ENCODE results near the gene RNF213. TPM values are rescaled to one million over a fixed set of nuclear protein-coding genes. Genes with fewer than 3 reads are reported as not detected.

The RNF213 gene
- total RNA-seq, 1 experiment from 2014 or later: 70.5 TPM

DNA sequence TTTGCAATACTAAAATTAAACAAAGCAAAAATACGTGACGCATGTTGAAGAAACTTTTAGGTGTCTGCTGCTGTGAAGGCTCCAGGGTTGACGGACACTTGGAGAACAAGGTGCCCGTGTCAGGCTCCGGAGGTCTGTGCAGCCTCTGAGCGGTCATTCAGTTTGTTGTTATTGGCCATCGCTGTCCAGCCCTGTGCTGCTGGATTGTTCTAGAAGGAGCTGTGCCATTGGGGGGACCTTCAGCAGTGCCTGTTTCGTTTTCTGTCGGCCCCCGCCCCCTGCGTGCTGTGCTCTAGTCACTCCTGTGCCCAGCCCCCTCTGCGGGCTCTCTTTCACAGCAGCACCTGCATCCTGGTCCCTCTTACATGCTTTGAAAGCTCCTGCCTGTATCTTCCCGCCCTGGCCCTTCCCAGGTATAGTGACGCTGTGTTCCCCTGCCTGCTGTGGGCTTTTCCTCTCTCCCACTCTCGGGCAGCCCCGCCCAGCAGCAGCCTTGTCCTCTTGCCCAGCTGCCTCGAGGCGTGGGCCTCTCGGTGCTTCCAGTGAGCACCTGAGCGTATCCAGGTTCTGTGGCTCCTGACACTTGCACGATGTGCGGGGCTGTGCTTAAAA lies 50.7 kb downstream of the RNF213 start:
- TF ChIP-seq TEAD4 (CRISPR knock-in tag; IDR thresholded peaks at IDR 0.05): no peak
- TF ChIP-seq NR3C1 (CRISPR knock-in tag; conservative IDR thresholded peaks at IDR 0.05; ENCODE audit: low read depth): no peak
- no peak for TF ChIP-seq ATF3 (CRISPR knock-in tag; conservative IDR thresholded peaks at IDR 0.05)
- TF ChIP-seq HMGA2 (CRISPR knock-in tag; IDR thresholded peaks at IDR 0.05): no peak
- TF ChIP-seq, protein P1, sequence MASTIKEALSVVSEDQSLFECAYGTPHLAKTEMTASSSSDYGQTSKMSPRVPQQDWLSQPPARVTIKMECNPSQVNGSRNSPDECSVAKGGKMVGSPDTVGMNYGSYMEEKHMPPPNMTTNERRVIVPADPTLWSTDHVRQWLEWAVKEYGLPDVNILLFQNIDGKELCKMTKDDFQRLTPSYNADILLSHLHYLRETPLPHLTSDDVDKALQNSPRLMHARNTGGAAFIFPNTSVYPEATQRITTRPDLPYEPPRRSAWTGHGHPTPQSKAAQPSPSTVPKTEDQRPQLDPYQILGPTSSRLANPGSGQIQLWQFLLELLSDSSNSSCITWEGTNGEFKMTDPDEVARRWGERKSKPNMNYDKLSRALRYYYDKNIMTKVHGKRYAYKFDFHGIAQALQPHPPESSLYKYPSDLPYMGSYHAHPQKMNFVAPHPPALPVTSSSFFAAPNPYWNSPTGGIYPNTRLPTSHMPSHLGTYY (CRISPR knock-in tag; IDR thresholded peaks at IDR 0.05): no peak
- no peak for TF ChIP-seq ATF6 (CRISPR knock-in tag; IDR thresholded peaks at IDR 0.05)
- no peak for TF ChIP-seq ZNF232 (CRISPR knock-in tag; IDR thresholded peaks at IDR 0.05)
- TF ChIP-seq ZNF263 (CRISPR knock-in tag; IDR thresholded peaks at IDR 0.05; ENCODE audit: low read depth): no peak
- TF ChIP-seq, protein P2, sequence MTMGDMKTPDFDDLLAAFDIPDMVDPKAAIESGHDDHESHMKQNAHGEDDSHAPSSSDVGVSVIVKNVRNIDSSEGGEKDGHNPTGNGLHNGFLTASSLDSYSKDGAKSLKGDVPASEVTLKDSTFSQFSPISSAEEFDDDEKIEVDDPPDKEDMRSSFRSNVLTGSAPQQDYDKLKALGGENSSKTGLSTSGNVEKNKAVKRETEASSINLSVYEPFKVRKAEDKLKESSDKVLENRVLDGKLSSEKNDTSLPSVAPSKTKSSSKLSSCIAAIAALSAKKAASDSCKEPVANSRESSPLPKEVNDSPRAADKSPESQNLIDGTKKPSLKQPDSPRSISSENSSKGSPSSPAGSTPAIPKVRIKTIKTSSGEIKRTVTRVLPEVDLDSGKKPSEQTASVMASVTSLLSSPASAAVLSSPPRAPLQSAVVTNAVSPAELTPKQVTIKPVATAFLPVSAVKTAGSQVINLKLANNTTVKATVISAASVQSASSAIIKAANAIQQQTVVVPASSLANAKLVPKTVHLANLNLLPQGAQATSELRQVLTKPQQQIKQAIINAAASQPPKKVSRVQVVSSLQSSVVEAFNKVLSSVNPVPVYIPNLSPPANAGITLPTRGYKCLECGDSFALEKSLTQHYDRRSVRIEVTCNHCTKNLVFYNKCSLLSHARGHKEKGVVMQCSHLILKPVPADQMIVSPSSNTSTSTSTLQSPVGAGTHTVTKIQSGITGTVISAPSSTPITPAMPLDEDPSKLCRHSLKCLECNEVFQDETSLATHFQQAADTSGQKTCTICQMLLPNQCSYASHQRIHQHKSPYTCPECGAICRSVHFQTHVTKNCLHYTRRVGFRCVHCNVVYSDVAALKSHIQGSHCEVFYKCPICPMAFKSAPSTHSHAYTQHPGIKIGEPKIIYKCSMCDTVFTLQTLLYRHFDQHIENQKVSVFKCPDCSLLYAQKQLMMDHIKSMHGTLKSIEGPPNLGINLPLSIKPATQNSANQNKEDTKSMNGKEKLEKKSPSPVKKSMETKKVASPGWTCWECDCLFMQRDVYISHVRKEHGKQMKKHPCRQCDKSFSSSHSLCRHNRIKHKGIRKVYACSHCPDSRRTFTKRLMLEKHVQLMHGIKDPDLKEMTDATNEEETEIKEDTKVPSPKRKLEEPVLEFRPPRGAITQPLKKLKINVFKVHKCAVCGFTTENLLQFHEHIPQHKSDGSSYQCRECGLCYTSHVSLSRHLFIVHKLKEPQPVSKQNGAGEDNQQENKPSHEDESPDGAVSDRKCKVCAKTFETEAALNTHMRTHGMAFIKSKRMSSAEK (CRISPR knock-in tag; IDR thresholded peaks at IDR 0.05; ENCODE audit: borderline replicate concordance): no peak
- no peak for TF ChIP-seq TEAD1 (CRISPR knock-in tag; IDR thresholded peaks at IDR 0.05)
- TF ChIP-seq, protein P3, sequence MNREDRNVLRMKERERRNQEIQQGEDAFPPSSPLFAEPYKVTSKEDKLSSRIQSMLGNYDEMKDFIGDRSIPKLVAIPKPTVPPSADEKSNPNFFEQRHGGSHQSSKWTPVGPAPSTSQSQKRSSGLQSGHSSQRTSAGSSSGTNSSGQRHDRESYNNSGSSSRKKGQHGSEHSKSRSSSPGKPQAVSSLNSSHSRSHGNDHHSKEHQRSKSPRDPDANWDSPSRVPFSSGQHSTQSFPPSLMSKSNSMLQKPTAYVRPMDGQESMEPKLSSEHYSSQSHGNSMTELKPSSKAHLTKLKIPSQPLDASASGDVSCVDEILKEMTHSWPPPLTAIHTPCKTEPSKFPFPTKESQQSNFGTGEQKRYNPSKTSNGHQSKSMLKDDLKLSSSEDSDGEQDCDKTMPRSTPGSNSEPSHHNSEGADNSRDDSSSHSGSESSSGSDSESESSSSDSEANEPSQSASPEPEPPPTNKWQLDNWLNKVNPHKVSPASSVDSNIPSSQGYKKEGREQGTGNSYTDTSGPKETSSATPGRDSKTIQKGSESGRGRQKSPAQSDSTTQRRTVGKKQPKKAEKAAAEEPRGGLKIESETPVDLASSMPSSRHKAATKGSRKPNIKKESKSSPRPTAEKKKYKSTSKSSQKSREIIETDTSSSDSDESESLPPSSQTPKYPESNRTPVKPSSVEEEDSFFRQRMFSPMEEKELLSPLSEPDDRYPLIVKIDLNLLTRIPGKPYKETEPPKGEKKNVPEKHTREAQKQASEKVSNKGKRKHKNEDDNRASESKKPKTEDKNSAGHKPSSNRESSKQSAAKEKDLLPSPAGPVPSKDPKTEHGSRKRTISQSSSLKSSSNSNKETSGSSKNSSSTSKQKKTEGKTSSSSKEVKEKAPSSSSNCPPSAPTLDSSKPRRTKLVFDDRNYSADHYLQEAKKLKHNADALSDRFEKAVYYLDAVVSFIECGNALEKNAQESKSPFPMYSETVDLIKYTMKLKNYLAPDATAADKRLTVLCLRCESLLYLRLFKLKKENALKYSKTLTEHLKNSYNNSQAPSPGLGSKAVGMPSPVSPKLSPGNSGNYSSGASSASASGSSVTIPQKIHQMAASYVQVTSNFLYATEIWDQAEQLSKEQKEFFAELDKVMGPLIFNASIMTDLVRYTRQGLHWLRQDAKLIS (CRISPR knock-in tag; IDR thresholded peaks at IDR 0.05; ENCODE audit: borderline replicate concordance): no peak
- TF ChIP-seq ZNF671 (CRISPR knock-in tag; IDR thresholded peaks at IDR 0.05): no peak
- TF ChIP-seq FOXJ3 (CRISPR knock-in tag; IDR thresholded peaks at IDR 0.05; ENCODE audit: borderline replicate concordance): no peak
- TF ChIP-seq EMX1 (CRISPR knock-in tag; IDR thresholded peaks at IDR 0.05): no peak
- no peak for TF ChIP-seq MXD4 (CRISPR knock-in tag; IDR thresholded peaks at IDR 0.05; ENCODE audit: borderline replicate concordance)
- TF ChIP-seq MAX (CRISPR knock-in tag; IDR thresholded peaks at IDR 0.05): no peak
- Mint-ChIP-seq H3K9me3 (peaks cover 7% of the 10 kb centered on the region), H3K36me3 (peaks cover 68% of the 10 kb centered on the region), H3K27me3 (ENCODE audit: low read depth) (no peaks in the 10 kb centered on the region), H3K4me1 (no peaks in the 10 kb centered on the region), H3K4me3 (no peak overlapping the region), H3K27ac (no peak overlapping the region)
- ChIA-PET CTCF (no interaction called here), POLR2A (no interaction called here)
- ATAC-seq: no peak
- no peak for DNase-seq (ENCODE audit: low spot score)

Measured in WTC11 (cell line).